SK-N-SH treated with all-trans-retinoic acid at 6 μM for 48 hours (cell line): ENCODE results near the gene CACNA1D.

Source experiments
- ATAC-seq: fragments of 200-7000 bp; cut with Tn5 transposase; 3 replicates; pipeline ENCODE4 v1.9.1; 2020; ENCODE audit warnings: mild to moderate bottlenecking, moderate library complexity
- ARNTL ChIP-seq: fragments of 450-650 bp; formaldehyde crosslinking; IDR thresholded peaks from 2 replicates; pipeline ENCODE4 v1.5.0; 2020; ENCODE audit warnings: low read depth, mild to moderate bottlenecking, moderate library complexity, borderline replicate concordance
- BACH2 ChIP-seq: fragments of 250-450 bp; sonication (Bioruptor Pico); IDR thresholded peaks from 2 replicates; pipeline ENCODE4 v1.9.0; 2021; ENCODE audit warnings: mild to moderate bottlenecking, borderline replicate concordance
- CREB5 ChIP-seq: fragments of 250-450 bp; sonication (Bioruptor Pico); IDR thresholded peaks from 2 replicates; pipeline ENCODE4 v1.5.1; 2020; ENCODE audit warnings: low read depth, mild to moderate bottlenecking, moderate library complexity
- CSRNP3 ChIP-seq: fragments of 250-450 bp; sonication (Bioruptor Pico); IDR thresholded peaks from 2 replicates; pipeline ENCODE4 v1.5.1; 2021; ENCODE audit warnings: mild to moderate bottlenecking, moderate library complexity
- ESRRG ChIP-seq: fragments of 250-450 bp; sonication (Bioruptor Pico); IDR thresholded peaks from 2 replicates; pipeline ENCODE4 v1.6.1; 2021; ENCODE audit warnings: mild to moderate bottlenecking
- GLIS3 ChIP-seq: fragments of 250-450 bp; sonication (Bioruptor Pico); IDR thresholded peaks from 2 replicates; pipeline ENCODE4 v1.5.0; 2020; ENCODE audit warnings: mild to moderate bottlenecking, moderate library complexity
- OSR1 ChIP-seq: fragments of 250-450 bp; sonication (Bioruptor Pico); IDR thresholded peaks from 2 replicates; pipeline ENCODE4 v1.8.0; 2022; ENCODE audit warnings: moderate library complexity, mild to moderate bottlenecking, inconsistent platforms
- PATZ1 ChIP-seq: fragments of 250-450 bp; sonication (Bioruptor Pico); IDR thresholded peaks from 2 replicates; pipeline ENCODE4 v1.8.0; 2020; ENCODE audit warnings: mild to moderate bottlenecking, moderate library complexity, borderline replicate concordance
- POU6F1 ChIP-seq: fragments of 250-450 bp; sonication (Bioruptor Pico); IDR thresholded peaks from 2 replicates; pipeline ENCODE4 v1.8.0; 2021; ENCODE audit warnings: low read depth, mild to moderate bottlenecking, moderate library complexity, borderline replicate concordance
- PPARA ChIP-seq: fragments of 250-450 bp; sonication (Bioruptor Pico); IDR thresholded peaks from 2 replicates; pipeline ENCODE4 v1.5.0; 2020; ENCODE audit warnings: mild to moderate bottlenecking, borderline replicate concordance
- RARB ChIP-seq: fragments of 250-450 bp; sonication (Bioruptor Pico); IDR thresholded peaks from 2 replicates; pipeline ENCODE4 v1.8.0; 2021; ENCODE audit warnings: mild to moderate bottlenecking, moderate library complexity
- SNAI2 ChIP-seq: fragments of 250-450 bp; sonication (Bioruptor Pico); IDR thresholded peaks from 2 replicates; pipeline ENCODE4 v1.5.0; 2020; ENCODE audit warnings: mild to moderate bottlenecking, moderate library complexity
- TCF4 ChIP-seq: fragments of 250-450 bp; sonication (Bioruptor Pico); IDR thresholded peaks from 2 replicates; pipeline ENCODE4 v1.8.0; 2021; ENCODE audit warnings: mild to moderate bottlenecking, moderate library complexity, borderline replicate concordance
- TOX ChIP-seq: fragments of 250-450 bp; sonication (Bioruptor Pico); IDR thresholded peaks from 2 replicates; pipeline ENCODE4 v1.8.0; 2021; ENCODE audit warnings: mild to moderate bottlenecking, moderate library complexity, borderline replicate concordance
- TSHZ2 ChIP-seq: fragments of 250-450 bp; sonication (Bioruptor Pico); IDR thresholded peaks from 2 replicates; pipeline ENCODE4 v1.5.0; 2020; ENCODE audit warnings: mild to moderate bottlenecking, moderate library complexity
- ZC3H10 ChIP-seq: fragments of 250-450 bp; sonication (Bioruptor Pico); IDR thresholded peaks from 2 replicates; pipeline ENCODE4 v1.5.1; 2021; ENCODE audit warnings: mild to moderate bottlenecking, moderate library complexity
- ZFP3 ChIP-seq: fragments of 250-450 bp; sonication (Bioruptor Pico); IDR thresholded peaks from 2 replicates; pipeline ENCODE4 v1.5.0; 2020; ENCODE audit warnings: mild to moderate bottlenecking, moderate library complexity
- ZFP30 ChIP-seq: fragments of 450-650 bp; formaldehyde crosslinking; IDR thresholded peaks from 2 replicates; pipeline ENCODE4 v1.5.0; 2022; ENCODE audit warnings: mild to moderate bottlenecking, moderate library complexity
- ZNF565 ChIP-seq: fragments of 450-650 bp; formaldehyde crosslinking; conservative IDR thresholded peaks from 2 replicates; pipeline ENCODE4 v1.5.0; 2020; ENCODE audit warnings: low read depth, mild to moderate bottlenecking, moderate library complexity
- ZNF70 ChIP-seq: fragments of 450-650 bp; formaldehyde crosslinking; IDR thresholded peaks from 2 replicates; pipeline ENCODE4 v1.5.0; 2020; ENCODE audit warnings: mild to moderate bottlenecking, moderate library complexity
- ZNF8 ChIP-seq: fragments of 450-650 bp; formaldehyde crosslinking; IDR thresholded peaks from 2 replicates; pipeline ENCODE4 v1.5.0; 2020; ENCODE audit warnings: mild to moderate bottlenecking, moderate library complexity

Gene CACNA1D

GRCh38 chr3:53533472-53533871 is 39.1 kb downstream of the CACNA1D start:
- TF ChIP-seq TCF4 (CRISPR knock-in tag) (no peak), ARNTL (no peak), OSR1 (CRISPR knock-in tag) (no peak), SNAI2 (no peak), ZNF8 (CRISPR knock-in tag) (no peak), ZFP30 (CRISPR knock-in tag) (no peak), CSRNP3 (CRISPR knock-in tag) (no peak), PPARA (CRISPR knock-in tag) (no peak), POU6F1 (CRISPR knock-in tag) (no peak), ZFP3 (CRISPR knock-in tag) (no peak), RARB (CRISPR knock-in tag) (no peak), PATZ1 (CRISPR knock-in tag) (no peak), ZC3H10 (no peak), TOX (CRISPR knock-in tag) (no peak), ZNF565 (no peak)
- no peak for ATAC-seq

GRCh38 chr3:53534216-53534615 is 39.8 kb downstream of the CACNA1D start:
- TF ChIP-seq GLIS3 (CRISPR knock-in tag) (no peak), OSR1 (CRISPR knock-in tag) (no peak), TOX (CRISPR knock-in tag) (no peak), ZFP3 (CRISPR knock-in tag) (no peak), BACH2 (CRISPR knock-in tag) (no peak), ARNTL (no peak), ZC3H10 (no peak), ZNF70 (CRISPR knock-in tag) (no peak), SNAI2 (no peak), ZFP30 (CRISPR knock-in tag) (no peak), ZNF8 (CRISPR knock-in tag) (no peak), TSHZ2 (CRISPR knock-in tag) (no peak), TCF4 (CRISPR knock-in tag) (no peak; the same call in 1 of the 2 replicates), RARB (CRISPR knock-in tag) (no peak), ESRRG (CRISPR knock-in tag) (no peak), PATZ1 (CRISPR knock-in tag) (no peak), CREB5 (CRISPR knock-in tag) (no peak), CSRNP3 (CRISPR knock-in tag) (no peak), PPARA (CRISPR knock-in tag) (no peak)
- ATAC-seq: no peak
